IMR-90 (cell line): ENCODE measurements around the gene MYL12B.

Experiments
- ELK1 ChIP-seq: fragments of 150-350 bp; IDR thresholded peaks from 2 replicates; pipeline ENCODE4 v1.6.1; 2016; ENCODE audit warnings: low read depth, mild to moderate bottlenecking, low read length, moderate library complexity, borderline replicate concordance
- POLR2A ChIP-seq: IDR thresholded peaks from 2 replicates; pipeline ENCODE4 v1.6.1; 2012; ENCODE audit warnings: mild to moderate bottlenecking, low read depth, low read length
- TF ChIP-seq, protein P1 (sequence below): conservative IDR thresholded peaks from 2 replicates; pipeline ENCODE4 v1.5.1; 2012; ENCODE audit warnings: mild to moderate bottlenecking, low read depth, low read length, improper control_type of control experiment

DNA sequence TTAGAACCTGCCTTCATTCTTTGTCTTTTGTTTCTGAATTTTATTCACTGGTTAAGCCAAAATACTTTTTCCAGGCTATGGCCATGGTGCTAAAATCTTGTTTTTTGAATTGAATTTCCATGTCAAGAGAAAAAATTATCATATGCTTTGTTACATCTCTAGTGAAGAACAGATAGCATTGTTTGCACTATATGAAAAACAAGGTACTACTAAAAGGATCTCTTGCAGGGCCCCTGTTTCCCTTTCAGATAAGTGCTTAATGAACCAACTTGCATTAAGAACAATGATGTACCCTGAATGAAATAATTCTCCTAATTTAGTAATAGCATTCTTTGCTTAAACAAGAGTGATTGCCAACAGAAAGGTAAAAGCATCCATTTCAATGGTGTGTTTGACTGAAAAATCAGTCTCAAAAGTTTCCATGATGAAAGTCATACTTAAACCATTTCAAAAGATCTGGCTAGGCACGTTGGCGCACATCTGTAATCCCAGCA lies 4.3 kb upstream of the MYL12B start:
- TF ChIP-seq, protein P1, sequence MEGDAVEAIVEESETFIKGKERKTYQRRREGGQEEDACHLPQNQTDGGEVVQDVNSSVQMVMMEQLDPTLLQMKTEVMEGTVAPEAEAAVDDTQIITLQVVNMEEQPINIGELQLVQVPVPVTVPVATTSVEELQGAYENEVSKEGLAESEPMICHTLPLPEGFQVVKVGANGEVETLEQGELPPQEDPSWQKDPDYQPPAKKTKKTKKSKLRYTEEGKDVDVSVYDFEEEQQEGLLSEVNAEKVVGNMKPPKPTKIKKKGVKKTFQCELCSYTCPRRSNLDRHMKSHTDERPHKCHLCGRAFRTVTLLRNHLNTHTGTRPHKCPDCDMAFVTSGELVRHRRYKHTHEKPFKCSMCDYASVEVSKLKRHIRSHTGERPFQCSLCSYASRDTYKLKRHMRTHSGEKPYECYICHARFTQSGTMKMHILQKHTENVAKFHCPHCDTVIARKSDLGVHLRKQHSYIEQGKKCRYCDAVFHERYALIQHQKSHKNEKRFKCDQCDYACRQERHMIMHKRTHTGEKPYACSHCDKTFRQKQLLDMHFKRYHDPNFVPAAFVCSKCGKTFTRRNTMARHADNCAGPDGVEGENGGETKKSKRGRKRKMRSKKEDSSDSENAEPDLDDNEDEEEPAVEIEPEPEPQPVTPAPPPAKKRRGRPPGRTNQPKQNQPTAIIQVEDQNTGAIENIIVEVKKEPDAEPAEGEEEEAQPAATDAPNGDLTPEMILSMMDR = no peak
- TF ChIP-seq POLR2A (no peak), ELK1 (no peak)
